ENCODE measurements around the gene PLEKHF1. TPM values are rescaled to one million over a fixed set of nuclear protein-coding genes. Genes with fewer than 3 reads are reported as not detected.

PLEKHF1 gene
- total and polyA plus RNA-seq, 2 experiments from 2014 or later, result 10.1 to 25.1 TPM

GRCh38 chr19:29634002-29634401, 31.3 kb upstream of the PLEKHF1 start (continued):
- no peak for TF ChIP-seq ETS1 (IDR thresholded peaks at IDR 0.05)

- ATAC-seq (no peak), DNase-seq (ENCODE audit: low spot score) (no peak)
- no peaks in the 10 kb centered on the region for H3K9me2 ChIP-seq (ENCODE audit: insufficient read depth)
- no peak overlapping the region for H3K4me3 ChIP-seq
- no peaks in the 10 kb centered on the region for H3K27me3 ChIP-seq (ENCODE audit: insufficient read depth)
- Mint-ChIP-seq H3K4me3 (no peak overlapping the region), H3K27ac (no peak overlapping the region), H3K4me1 (no peaks in the 10 kb centered on the region; the same call in 2 of the 3 replicates), H3K9me3 (no peaks in the 10 kb centered on the region), H3K27me3 (ENCODE audit: insufficient read depth, low read depth, poor library complexity) (peaks cover 1% of the 10 kb centered on the region), H3K36me3 (ENCODE audit: low read depth) (no peaks in the 10 kb centered on the region)
- TF ChIP-seq STAT1 (IDR thresholded peaks at IDR 0.05; ENCODE audit: unreplicated experiment), result no peak
- no peak for TF ChIP-seq POLR2AphosphoS5 (IDR thresholded peaks at IDR 0.05; ENCODE audit: low read depth)
- no peak for TF ChIP-seq REST (IDR thresholded peaks at IDR 0.05; ENCODE audit: unreplicated experiment)
- TF ChIP-seq CREB1 (CRISPR knock-in tag; IDR thresholded peaks at IDR 0.05; ENCODE audit: low read depth), result no peak
- no peak for TF ChIP-seq ETS1 (IDR thresholded peaks at IDR 0.05)
- no peaks in the 10 kb centered on the region for H3K36me3 ChIP-seq (ENCODE audit: insufficient read depth)
- H3K79me2 ChIP-seq (replicated peaks; ENCODE audit: insufficient read depth), result no peaks in the 10 kb centered on the region
- no peaks in the 10 kb centered on the region for H4K20me1 ChIP-seq (replicated peaks; ENCODE audit: insufficient read depth)
- no peak overlapping the region for H3K27ac ChIP-seq (ENCODE audit: low read depth)
- no peak overlapping the region for H3K4me2 ChIP-seq
- H2AFZ ChIP-seq, result no peak overlapping the region
- no peaks in the 10 kb centered on the region for H3K4me1 ChIP-seq (ENCODE audit: insufficient read depth)
- no peaks in the 10 kb centered on the region for H3F3A ChIP-seq (replicated peaks; ENCODE audit: low read depth)
Measured at GRCh38 chr19:29634423-29635130, 30.7 kb upstream of the PLEKHF1 start.

- no peak overlapping the region for H3K4me3 ChIP-seq
- no peak overlapping the region for H3K27ac ChIP-seq (ENCODE audit: low read depth)
- Mint-ChIP-seq H3K4me3 (no peak overlapping the region), H3K27ac (no peak overlapping the region), H3K27me3 (ENCODE audit: insufficient read depth, low read depth, poor library complexity) (peaks cover 4% of the 10 kb centered on the region), H3K36me3 (ENCODE audit: low read depth) (no peaks in the 10 kb centered on the region), H3K9me3 (no peaks in the 10 kb centered on the region), H3K4me1 (no peaks in the 10 kb centered on the region; the same call in 2 of the 3 replicates)
- TF ChIP-seq POLR2AphosphoS5 (IDR thresholded peaks at IDR 0.05; ENCODE audit: low read depth) (no peak), EZH2phosphoT487 (IDR thresholded peaks at IDR 0.05; ENCODE audit: unreplicated experiment) (no peak)
- DNase-seq (ENCODE audit: low spot score), result no peak
- H3K4me1 ChIP-seq (ENCODE audit: insufficient read depth), result no peaks in the 10 kb centered on the region
- no peaks in the 10 kb centered on the region for H3K9me2 ChIP-seq (ENCODE audit: insufficient read depth)
- H3F3A ChIP-seq (replicated peaks; ENCODE audit: low read depth), result no peaks in the 10 kb centered on the region
- H2AFZ ChIP-seq, result no peak overlapping the region
- no peaks in the 10 kb centered on the region for H3K79me2 ChIP-seq (replicated peaks; ENCODE audit: insufficient read depth)
- no peaks in the 10 kb centered on the region for H3K36me3 ChIP-seq (ENCODE audit: insufficient read depth)
- no peak overlapping the region for H3K4me2 ChIP-seq
- no peaks in the 10 kb centered on the region for H3K27me3 ChIP-seq (ENCODE audit: insufficient read depth)
- no peaks in the 10 kb centered on the region for H4K20me1 ChIP-seq (replicated peaks; ENCODE audit: insufficient read depth)
- ATAC-seq, result no peak
Measured at GRCh38 chr19:29635963-29636362, 29.3 kb upstream of the PLEKHF1 start.

Measured in GM23338 (cell line).